Urinary bladder (tissue), 4 donors: ENCODE data around the gene FH. TPM values are rescaled to one million over a fixed set of nuclear protein-coding genes. Genes with fewer than 3 reads are reported as not detected.

Source experiments
- DNase-seq: peaks from one replicate; pipeline ENCODE4 v3.0.0-alpha.2; 2015; ENCODE audit errors: extremely low spot score
- H3K27ac ChIP-seq: one replicate; pipeline ENCODE4 v1.5.1; 2013; ENCODE audit warnings: low read depth, mild to moderate bottlenecking, moderate library complexity
- H3K36me3 ChIP-seq: one replicate; pipeline ENCODE4 v1.6.1; 2013; ENCODE audit warnings: mild to moderate bottlenecking, moderate library complexity; ENCODE audit not compliant: insufficient read depth
- H3K4me1 ChIP-seq: one replicate; pipeline ENCODE4 v1.6.1; 2013; ENCODE audit warnings: mild to moderate bottlenecking, moderate library complexity; ENCODE audit not compliant: insufficient read depth
- H3K4me3 ChIP-seq: one replicate; pipeline ENCODE4 v1.5.1; 2013; ENCODE audit warnings: low read depth, low read length
- WGBS: extraction: QIAGEN DNeasy Blood & Tissue Kit; methylation state at CpG from one replicate; pipeline ENCODE4 v1.1.7; 2013; 5-methylcytosine and 5-hydroxymethylcytosine counted together
- polyA plus RNA-seq: library from polyadenylated mRNA; stranded (reverse); fragments of 200-250 nt; gene quantifications from one replicate; pipeline ENCODE4 v1.2.3, GENCODE V29; 2013
- total RNA-seq: library from RNA; depleted of rRNA; stranded (reverse); fragments of >200 nt; gene quantifications from one replicate; pipeline ENCODE4 v1.2.3, GENCODE V29; 2014
- donor health status: healthy with polysubstance abuse.
- donor health status: healthy.

The FH gene
- total and polyA plus RNA-seq, 2 donors = 60.3 to 71.1 TPM

DNA sequence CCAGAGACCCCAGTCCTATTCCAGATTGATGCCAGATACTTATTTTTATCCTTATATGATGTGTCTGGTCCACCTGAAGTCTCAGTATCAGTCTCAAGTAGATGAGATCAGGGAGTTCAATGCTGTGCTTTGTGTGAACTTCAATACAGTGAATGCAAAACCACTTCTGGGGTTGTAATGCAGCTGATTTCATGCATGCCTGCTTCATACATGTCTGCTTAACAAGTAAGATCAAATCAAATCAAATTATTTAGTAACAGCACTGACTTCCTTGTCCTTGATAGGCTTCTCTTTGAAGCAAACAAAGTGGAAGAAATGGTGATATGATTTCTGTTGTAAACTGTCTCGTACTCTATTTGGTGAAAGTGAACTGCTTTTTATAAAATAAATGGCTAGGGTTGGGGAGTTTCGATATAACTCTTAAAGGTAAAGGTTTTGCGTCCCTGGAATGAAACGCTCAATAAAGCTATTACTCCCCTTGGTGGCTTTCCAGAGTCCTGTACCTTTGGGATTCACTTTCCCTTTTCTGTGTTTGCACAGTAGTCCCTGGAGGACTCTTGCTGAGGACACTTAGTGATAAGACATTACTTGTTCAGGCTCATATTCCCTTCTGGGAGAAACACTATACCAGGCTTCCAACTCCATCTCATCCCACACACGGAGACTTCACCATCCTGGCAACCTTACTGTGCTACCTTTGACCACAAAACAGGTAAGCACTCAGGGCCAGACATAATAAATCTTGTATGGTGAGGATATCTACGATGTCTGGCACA is 59.3 kb downstream of the FH start:
- H3K4me1 ChIP-seq = no peaks in the 10 kb centered on the region
- no peak for DNase-seq
- no peaks in the 10 kb centered on the region for H3K36me3 ChIP-seq
- no peak overlapping the region for H3K4me3 ChIP-seq
- H3K27ac ChIP-seq = no peak overlapping the region
- WGBS = 70% methylated on average over 6 of the region's 6 CpGs

DNA sequence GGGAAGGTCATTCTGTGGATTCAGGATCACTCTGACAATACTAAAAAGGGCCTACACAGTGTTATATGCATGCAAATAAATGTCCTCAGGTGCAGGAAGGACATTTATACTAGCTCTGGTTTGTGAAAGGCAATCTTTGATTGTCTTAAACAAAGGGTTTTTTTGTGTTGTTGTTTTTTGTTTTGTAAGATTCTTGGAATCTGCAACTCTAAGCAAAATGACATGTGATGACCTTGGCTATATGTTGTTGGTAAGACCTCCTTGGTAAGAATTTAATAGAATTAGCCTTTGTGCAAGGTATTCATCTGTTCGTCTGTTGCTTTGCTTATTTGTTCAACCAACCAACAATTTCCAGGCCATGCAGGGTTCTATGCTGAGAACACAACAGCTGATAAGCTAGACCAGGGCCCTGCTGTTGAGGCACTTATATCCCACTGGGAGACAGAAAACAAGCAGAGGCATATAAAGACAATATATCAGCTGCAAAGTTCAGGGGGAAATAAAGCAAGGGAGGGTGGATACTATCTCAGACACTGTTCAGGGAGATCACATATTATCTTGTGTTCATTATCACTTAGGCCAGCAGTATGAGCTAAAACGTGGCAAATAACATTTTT is 60.3 kb downstream of the FH start:
- Histone ChIP-seq H3K4me3 (no peak overlapping the region), H3K36me3 (no peaks in the 10 kb centered on the region), H3K27ac (no peak overlapping the region), H3K4me1 (no peaks in the 10 kb centered on the region)
- WGBS = 51% methylated on average over 2 of the region's 2 CpGs
- no peak for DNase-seq

DNA sequence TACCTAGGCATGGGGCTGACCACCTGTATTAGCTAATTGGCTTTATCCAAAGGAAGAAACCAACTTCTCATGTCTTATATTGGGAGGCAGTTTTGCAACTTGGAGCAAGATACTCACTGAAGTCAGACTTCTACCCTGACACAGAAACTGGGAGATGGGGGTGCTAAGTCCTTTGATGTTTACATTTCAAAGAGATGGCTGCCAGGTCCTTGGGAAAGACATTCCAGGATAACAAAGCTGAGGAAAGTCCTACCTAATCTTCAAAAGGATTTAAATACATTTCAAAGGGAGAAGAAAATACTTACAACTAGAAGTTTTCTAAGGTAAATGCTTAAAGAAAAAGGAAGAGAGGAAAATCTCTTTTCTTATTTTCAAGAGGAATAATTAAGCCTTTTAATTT is 62.1 kb downstream of the FH start:
- H3K4me1 ChIP-seq = no peaks in the 10 kb centered on the region
- no peak for DNase-seq
- no peak overlapping the region for H3K4me3 ChIP-seq
- H3K36me3 ChIP-seq = no peaks in the 10 kb centered on the region
- no peak overlapping the region for H3K27ac ChIP-seq

GRCh38 chr1:241456743-241457142 is 62.8 kb downstream of the FH start:
- DNase-seq = no peak
- WGBS = 82% methylated on average over 1 of the region's 1 CpG
- H3K4me3 ChIP-seq = no peak overlapping the region
- H3K36me3 ChIP-seq = no peaks in the 10 kb centered on the region
- H3K4me1 ChIP-seq = no peaks in the 10 kb centered on the region
- H3K27ac ChIP-seq = no peak overlapping the region

DNA sequence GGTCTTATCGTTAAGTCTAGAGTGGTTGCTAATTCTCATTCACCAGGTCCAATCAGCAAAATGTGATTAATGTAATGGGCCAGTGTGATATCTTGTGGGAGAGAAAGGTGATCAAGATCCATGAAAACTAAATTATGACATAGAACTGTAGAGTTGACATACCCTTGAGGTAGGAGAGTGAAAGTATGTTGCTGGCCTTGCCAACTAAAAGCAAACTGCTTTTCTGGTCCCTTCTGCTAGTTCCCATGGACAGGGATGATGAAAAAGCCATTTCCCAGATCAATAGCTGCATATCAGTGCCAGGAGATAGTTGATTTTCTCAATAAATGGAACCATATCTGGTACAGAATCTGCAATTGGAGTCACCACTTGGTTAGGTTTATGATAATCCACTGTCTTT is 65.8 kb downstream of the FH start:
- Histone ChIP-seq H3K27ac (no peak overlapping the region), H3K4me3 (no peak overlapping the region), H3K36me3 (no peaks in the 10 kb centered on the region), H3K4me1 (no peaks in the 10 kb centered on the region)
- WGBS = 92% methylated on average over 1 of the region's 1 CpG
- DNase-seq = no peak

DNA sequence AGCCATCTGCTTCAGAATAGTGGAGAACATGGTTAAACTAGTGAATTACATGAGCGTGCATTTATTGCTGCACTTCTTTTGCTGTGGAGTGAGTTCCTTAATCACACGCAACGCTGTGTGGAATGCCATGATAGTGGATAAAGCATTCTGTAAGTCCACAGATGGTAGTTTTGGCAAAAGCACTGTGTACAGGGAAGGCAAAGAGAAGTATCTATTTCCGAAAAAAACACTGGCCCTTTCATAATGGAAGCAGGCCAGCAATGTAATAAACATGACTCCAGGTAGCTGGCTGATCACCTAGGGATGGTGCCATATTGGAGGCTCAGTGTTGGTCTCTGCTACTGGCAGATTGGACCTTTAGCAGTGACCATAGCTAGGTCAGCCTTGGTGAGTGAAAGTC is 67.6 kb downstream of the FH start:
- Histone ChIP-seq H3K4me1 (no peaks in the 10 kb centered on the region), H3K36me3 (no peaks in the 10 kb centered on the region), H3K27ac (no peak overlapping the region), H3K4me3 (no peak overlapping the region)
- no peak for DNase-seq
- 68% methylated on average over 4 of the region's 4 CpGs for WGBS

Other genes starting within 250 kb of the FH start
- gene RGS7, start 162.6 kb downstream of the FH start, total RNA-seq = 0.42 TPM
- 0.04 TPM for gene RGS7, start 162.6 kb downstream of the FH start, polyA plus RNA-seq
- 0.37 TPM for gene KMO, start 12.6 kb upstream of the FH start, total RNA-seq
- gene KMO, start 12.6 kb upstream of the FH start, polyA plus RNA-seq = 0.35 TPM
- gene CHML, start 120.6 kb upstream of the FH start, total RNA-seq = 21.8 TPM
- gene CHML, start 120.6 kb upstream of the FH start, polyA plus RNA-seq = 4.2 TPM
- gene OPN3, start 120.6 kb upstream of the FH start, total RNA-seq = 14.6 TPM
- gene OPN3, start 120.6 kb upstream of the FH start, polyA plus RNA-seq = 4.0 TPM
- gene WDR64, start 132.5 kb upstream of the FH start, total RNA-seq = not detected
- gene WDR64, start 132.5 kb upstream of the FH start, polyA plus RNA-seq = 0.04 TPM